ENCODE data around the gene NCK1.

GRCh38 chr3:136957751-136958288 is 95.8 kb downstream of the NCK1 start, which contains the start of gene IL20RB:
- TF ChIP-seq CTCF (IDR thresholded peaks at IDR 0.05) (no peak), POLR2A (IDR thresholded peaks at IDR 0.05) (no peak)

Data from lower leg skin (tissue), 3 donors.